ENCODE measurements around the gene ELF4.

ELF4 gene

GRCh38 chrX:130094696-130095095, 15.6 kb downstream of the ELF4 start:
- H3K4me3 ChIP-seq (replicated peaks; ENCODE audit: low read depth, low read length), result no peak overlapping the region
- H3K27me3 ChIP-seq (replicated peaks; ENCODE audit: control insufficient read depth, insufficient read depth, low read length), result no peaks in the 10 kb centered on the region
- TF ChIP-seq CTCF (IDR thresholded peaks at IDR 0.05; ENCODE audit: insufficient read depth, low read length, poor library complexity, severe bottlenecking), result no peak
- no peak for DNase-seq (ENCODE audit: extremely low read depth, insufficient read length)
- no peaks in the 10 kb centered on the region; the same call in 1 of the 2 replicates for H3K36me3 ChIP-seq (ENCODE audit: control insufficient read depth, insufficient read depth, low read length)

GRCh38 chrX:130093271-130093670, 17.0 kb downstream of the ELF4 start:
- no peak overlapping the region for H3K4me3 ChIP-seq (replicated peaks; ENCODE audit: low read depth, low read length)
- no peak for TF ChIP-seq CTCF (IDR thresholded peaks at IDR 0.05; ENCODE audit: insufficient read depth, low read length, poor library complexity, severe bottlenecking)
- no peaks in the 10 kb centered on the region; the same call in 1 of the 2 replicates for H3K36me3 ChIP-seq (ENCODE audit: control insufficient read depth, insufficient read depth, low read length)
- no peak for DNase-seq (ENCODE audit: extremely low read depth, insufficient read length)
- no peaks in the 10 kb centered on the region for H3K27me3 ChIP-seq (replicated peaks; ENCODE audit: control insufficient read depth, insufficient read depth, low read length)

GRCh38 chrX:130091980-130092522, 18.2 kb downstream of the ELF4 start:
- Histone ChIP-seq H3K27me3 (replicated peaks; ENCODE audit: control insufficient read depth, insufficient read depth, low read length) (no peaks in the 10 kb centered on the region), H3K4me3 (replicated peaks; ENCODE audit: low read depth, low read length) (peak overlapping the region; percentile 53), H3K36me3 (ENCODE audit: control insufficient read depth, insufficient read depth, low read length) (no peaks in the 10 kb centered on the region; the same call in 1 of the 2 replicates)
- peak; percentile 90 for DNase-seq (ENCODE audit: extremely low read depth, insufficient read length)
- TF ChIP-seq CTCF (IDR thresholded peaks at IDR 0.05; ENCODE audit: insufficient read depth, low read length, poor library complexity, severe bottlenecking), result peak; percentile 28

- H3K27me3 ChIP-seq (replicated peaks; ENCODE audit: control insufficient read depth, insufficient read depth, low read length), result no peaks in the 10 kb centered on the region
- H3K4me3 ChIP-seq (replicated peaks; ENCODE audit: low read depth, low read length), result no peak overlapping the region
- H3K36me3 ChIP-seq (ENCODE audit: control insufficient read depth, insufficient read depth, low read length), result no peaks in the 10 kb centered on the region; the same call in 1 of the 2 replicates
- TF ChIP-seq CTCF (IDR thresholded peaks at IDR 0.05; ENCODE audit: insufficient read depth, low read length, poor library complexity, severe bottlenecking), result no peak
- DNase-seq (ENCODE audit: extremely low read depth, insufficient read length), result no peak
Observed at GRCh38 chrX:130090364-130090763, 19.9 kb downstream of the ELF4 start.

- Histone ChIP-seq H3K27me3 (replicated peaks; ENCODE audit: control insufficient read depth, insufficient read depth, low read length) (no peaks in the 10 kb centered on the region), H3K36me3 (ENCODE audit: control insufficient read depth, insufficient read depth, low read length) (no peaks in the 10 kb centered on the region), H3K4me3 (replicated peaks; ENCODE audit: low read depth, low read length) (peak overlapping the region; percentile 47)
- DNase-seq (ENCODE audit: extremely low read depth, insufficient read length), result peak; percentile 80
- TF ChIP-seq CTCF (IDR thresholded peaks at IDR 0.05; ENCODE audit: insufficient read depth, low read length, poor library complexity, severe bottlenecking), result no peak
Observed at GRCh38 chrX:130086447-130087206, 23.7 kb downstream of the ELF4 start.

Measured in GM06990 (cell line).